ENCODE measurements around the gene KCNQ1.

The KCNQ1 gene

GRCh38 chr11:2426221-2426620 is 18.6 kb upstream of the KCNQ1 start:
- no peak for DNase-seq

GRCh38 chr11:2426826-2427521 is 17.8 kb upstream of the KCNQ1 start:
- DNase-seq: no peak

- DNase-seq: no peak
Measured at GRCh38 chr11:2427721-2428321, 17.0 kb upstream of the KCNQ1 start.

- DNase-seq: no peak
Measured at GRCh38 chr11:2428322-2428795, 16.4 kb upstream of the KCNQ1 start.

- DNase-seq: no peak
Measured at GRCh38 chr11:2431395-2431794, 13.4 kb upstream of the KCNQ1 start.

- DNase-seq: no peak
Measured at GRCh38 chr11:2432171-2432621, 12.6 kb upstream of the KCNQ1 start.

GRCh38 chr11:2432628-2433071 is 12.2 kb upstream of the KCNQ1 start:
- no peak for DNase-seq

GRCh38 chr11:2433106-2433925 is 11.5 kb upstream of the KCNQ1 start:
- DNase-seq: no peak

- no peak for DNase-seq
Measured at GRCh38 chr11:2434008-2434407, 10.8 kb upstream of the KCNQ1 start.

GRCh38 chr11:2434506-2435255 is 10.1 kb upstream of the KCNQ1 start:
- no peak for DNase-seq

GRCh38 chr11:2435288-2436012 is 9.4 kb upstream of the KCNQ1 start:
- DNase-seq: no peak

GRCh38 chr11:2436013-2436520 is 8.7 kb upstream of the KCNQ1 start:
- no peak for DNase-seq

- no peak for DNase-seq
Measured at GRCh38 chr11:2436521-2437031, 8.2 kb upstream of the KCNQ1 start.

GRCh38 chr11:2437516-2437915 is 7.3 kb upstream of the KCNQ1 start:
- DNase-seq: no peak

GRCh38 chr11:2439820-2440219 is 5.0 kb upstream of the KCNQ1 start:
- no peak for DNase-seq

- DNase-seq: no peak
Measured at GRCh38 chr11:2440646-2441045, 4.2 kb upstream of the KCNQ1 start.

GRCh38 chr11:2441171-2441570 is 3.6 kb upstream of the KCNQ1 start:
- DNase-seq: no peak

- no peak for DNase-seq
Measured at GRCh38 chr11:2442589-2442988, 2.2 kb upstream of the KCNQ1 start.

GRCh38 chr11:2443406-2443805 is 1.4 kb upstream of the KCNQ1 start:
- no peak for DNase-seq

GRCh38 chr11:2443881-2444820 is 657 bp upstream of the KCNQ1 start, which contains the start of gene TRPM5:
TSS of gene TRPM5 (minus strand) at chr11:2444514. CDS start at chr11:2423036, 21,478 bp downstream.
- DNase-seq: no peak

Data from NCI-H187 (cell line).